Measurements from ENCODE around the gene UNC5C.
A peak's percentile ranks its signal among the peaks of the same experiment; 100 is the strongest.
"Not testable (repeated sequence)": the region's sequence is repeated elsewhere in the genome, so short reads cannot be mapped to it uniquely, and the experiment has no call there.

The UNC5C gene

GRCh38 chr4:95161781-95162469, 386.8 kb downstream of the UNC5C start:
- DNase-seq = no peak

DNA sequence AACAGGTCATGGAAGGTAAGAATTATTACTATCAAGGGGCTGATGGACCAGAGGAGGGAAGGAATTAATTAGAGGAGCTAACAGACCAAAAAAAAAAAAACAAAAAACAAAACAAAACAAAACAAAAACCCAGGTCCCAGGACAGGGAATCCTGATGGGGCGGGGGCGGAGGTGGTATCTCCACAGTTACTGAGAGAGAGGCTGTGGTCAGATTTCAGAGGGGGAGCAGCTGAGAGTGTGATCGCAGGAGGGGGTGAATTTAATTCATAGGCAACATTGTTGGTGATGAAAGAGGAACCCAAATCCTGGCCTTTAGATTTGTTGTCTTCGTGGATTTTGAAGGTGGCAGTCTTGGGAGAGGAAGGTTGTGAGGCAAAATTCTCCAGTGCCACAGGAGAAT, 389.4 kb downstream of the UNC5C start:
- DNase-seq = no peak

- no peak for DNase-seq
Measured at GRCh38 chr4:95158626-95159025, 390.1 kb downstream of the UNC5C start.

- DNase-seq = no peak
Measured at GRCh38 chr4:95158045-95158444, 390.7 kb downstream of the UNC5C start.

- no peak for DNase-seq
Measured at GRCh38 chr4:95157596-95157995, 391.2 kb downstream of the UNC5C start.

GRCh38 chr4:95156452-95156765, 392.4 kb downstream of the UNC5C start:
- DNase-seq = no peak

GRCh38 chr4:95155759-95156451, 392.9 kb downstream of the UNC5C start:
- DNase-seq = no peak

GRCh38 chr4:95153182-95153581, 395.6 kb downstream of the UNC5C start:
- DNase-seq = no peak

DNA sequence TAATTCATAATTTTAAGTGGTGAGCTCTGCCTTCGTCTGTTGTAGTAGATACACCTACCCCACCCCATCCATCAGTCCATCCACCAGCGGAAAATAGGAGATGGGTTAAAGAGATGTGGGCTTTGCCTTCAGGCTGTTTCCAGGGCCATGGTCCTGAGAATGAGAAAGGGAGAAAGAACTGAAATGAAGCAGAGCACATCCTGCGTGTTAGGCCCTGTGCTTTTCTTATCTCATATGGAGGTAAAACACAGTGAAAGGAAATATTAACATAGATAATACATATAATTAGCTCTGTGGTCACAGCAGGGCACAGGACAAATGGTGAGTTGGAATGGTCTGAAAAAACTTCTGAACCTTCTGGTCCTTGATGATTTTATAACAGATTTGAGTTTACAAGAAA, 397.5 kb downstream of the UNC5C start:
- no peak for DNase-seq

GRCh38 chr4:95142932-95143331, 405.8 kb downstream of the UNC5C start:
- DNase-seq = no peak

DNA sequence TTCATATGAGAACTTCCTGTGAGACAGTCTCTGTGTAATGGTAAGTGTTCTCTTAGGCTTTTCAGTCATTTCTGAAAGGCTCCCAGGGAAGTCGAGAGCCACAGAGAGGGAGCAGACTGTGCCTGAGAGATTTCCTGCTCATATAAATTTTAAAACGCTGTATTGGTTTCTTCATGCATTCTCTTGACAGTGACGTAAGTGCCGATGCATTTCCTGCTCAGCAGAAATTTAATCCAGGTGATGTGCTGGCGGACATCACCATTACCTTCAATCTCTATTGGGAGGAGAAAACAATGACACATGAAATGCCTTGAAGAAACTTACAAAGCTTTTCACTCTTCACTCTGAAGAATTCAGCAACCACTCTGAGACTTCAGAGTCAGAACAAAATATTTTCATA, 407.4 kb downstream of the UNC5C start:
- DNase-seq = no peak

GRCh38 chr4:95139424-95139823, 409.3 kb downstream of the UNC5C start:
- DNase-seq = not testable (repeated sequence)

- not testable (repeated sequence) for DNase-seq
Measured at GRCh38 chr4:95134016-95134415, 414.8 kb downstream of the UNC5C start.

- DNase-seq = no peak
Measured at GRCh38 chr4:95129821-95130311, 418.9 kb downstream of the UNC5C start.

- DNase-seq = no peak
Measured at GRCh38 chr4:95129031-95129430, 419.7 kb downstream of the UNC5C start.

DNA sequence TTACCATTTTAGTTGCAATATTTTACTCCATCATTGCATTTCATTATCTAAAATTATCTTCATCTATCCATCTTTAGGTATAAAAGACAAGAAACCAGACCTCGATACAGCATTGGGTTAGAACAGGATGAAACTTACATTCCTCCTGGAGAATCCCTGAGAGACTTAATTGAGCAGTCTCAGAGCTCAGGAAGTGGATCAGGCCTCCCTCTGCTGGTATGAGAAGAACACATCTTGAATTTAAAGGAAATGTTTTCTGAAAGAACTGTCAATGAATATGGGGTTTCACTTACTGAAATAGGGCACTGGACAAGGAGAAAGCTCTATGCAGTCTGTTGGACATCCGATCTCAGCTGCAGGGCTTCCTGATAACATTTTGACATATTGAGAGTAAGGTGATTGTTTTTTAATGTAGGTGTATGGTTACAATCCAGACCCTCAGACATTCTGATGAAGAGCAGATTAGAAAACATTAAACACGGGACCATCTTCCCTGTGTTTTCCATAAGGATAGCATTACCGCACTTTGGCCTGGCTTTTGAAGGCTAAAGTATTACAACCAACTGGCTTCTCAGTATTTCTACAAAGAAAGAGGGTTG, 423.8 kb downstream of the UNC5C start:
- peak; percentile 0 for DNase-seq

GRCh38 chr4:95122001-95122400, 426.8 kb downstream of the UNC5C start:
- DNase-seq = no peak

DNA sequence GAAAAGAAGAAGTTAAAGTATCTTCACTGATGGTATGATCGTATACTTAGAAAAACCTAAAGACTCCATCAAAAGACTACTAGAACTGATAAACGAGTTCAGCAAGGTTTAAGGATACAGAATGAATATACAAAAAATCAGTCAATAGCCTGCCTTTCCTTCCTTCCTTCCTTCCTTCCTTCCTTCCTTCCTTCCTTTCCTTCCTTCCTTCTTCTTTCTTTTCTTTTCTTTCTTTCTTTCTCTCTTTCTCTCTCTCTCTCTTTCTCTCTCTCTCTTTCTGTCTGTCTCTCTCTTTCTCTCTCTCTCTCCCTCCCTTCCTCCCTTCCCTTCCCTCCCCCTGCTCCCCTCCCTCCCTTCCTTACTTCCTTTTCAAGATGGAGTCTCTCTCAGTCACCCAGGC, 428.3 kb downstream of the UNC5C start:
- no peak for DNase-seq

- DNase-seq = no peak
Measured at GRCh38 chr4:95118497-95118896, 430.3 kb downstream of the UNC5C start.

GRCh38 chr4:95114521-95114920, 434.3 kb downstream of the UNC5C start:
- DNase-seq = no peak
